DMS79 treated with DMSO at 0.1 percent for 48 hours (cell line): ENCODE data around the gene ENTPD6.
A peak's percentile ranks its signal among the peaks of the same experiment; 100 is the strongest.

Source experiments
- DNase-seq: peaks from one replicate; lab custom pipeline; 2025; lab: John Stamatoyannopoulos, UW

The ENTPD6 gene

DNA sequence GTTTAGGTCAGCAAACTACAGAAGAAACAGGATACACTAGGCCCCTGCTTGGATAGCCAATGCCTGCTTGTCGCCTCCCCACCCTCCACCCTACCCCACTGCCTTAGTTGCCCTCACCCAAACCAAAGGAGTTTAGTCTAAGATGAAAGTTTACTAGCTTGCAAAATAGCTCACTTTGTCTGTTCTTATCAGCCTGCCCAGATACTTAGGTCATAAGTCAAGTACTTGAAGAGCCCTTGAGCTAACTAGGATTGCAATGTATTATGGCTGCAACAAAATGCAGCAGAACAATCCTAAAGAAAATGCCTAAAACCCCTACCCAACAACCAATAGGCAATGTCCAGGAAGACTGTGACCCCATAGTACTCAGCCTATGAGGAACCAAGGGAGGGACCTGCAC lies 7.3 kb upstream of the ENTPD6 start:
- DNase-seq = no peak

DNA sequence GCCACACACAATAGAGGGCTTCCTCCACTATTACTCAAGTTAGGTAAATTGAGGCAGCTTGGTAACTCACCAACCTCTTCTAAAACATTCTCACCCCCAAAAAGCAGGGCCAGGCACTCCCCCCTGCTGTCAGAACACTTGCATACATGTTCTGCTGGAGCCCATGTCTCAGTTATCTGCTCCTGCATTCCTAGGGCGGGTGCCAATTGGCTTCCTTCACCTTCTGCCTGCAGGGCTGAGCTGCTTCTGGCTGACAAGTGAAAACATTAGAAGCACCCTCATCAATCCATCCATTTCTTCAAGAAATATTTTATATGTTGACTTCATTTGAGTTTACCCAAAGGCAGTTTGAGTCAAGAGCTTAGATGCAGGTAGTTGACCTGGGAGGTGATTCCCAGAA lies 4.5 kb upstream of the ENTPD6 start:
- no peak for DNase-seq

DNA sequence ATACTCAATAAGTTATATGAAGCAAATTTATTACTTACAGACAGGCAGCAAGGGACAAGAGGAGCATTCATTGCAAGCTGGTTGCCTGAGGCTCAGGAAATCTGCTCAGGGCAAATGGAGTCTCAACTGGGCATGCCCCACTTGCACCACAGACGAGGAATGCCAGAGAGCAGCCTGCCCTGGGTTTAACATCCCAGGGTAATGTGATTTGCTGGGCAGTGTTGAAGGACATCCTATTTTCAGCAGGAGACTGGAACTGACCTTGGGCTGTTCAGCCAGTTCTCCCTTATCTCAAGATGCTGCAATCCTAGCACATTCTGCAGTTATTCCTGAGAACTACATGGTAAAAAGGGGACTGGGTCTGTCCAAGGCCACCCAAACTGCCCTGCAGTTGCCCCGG lies 3.8 kb upstream of the ENTPD6 start:
- DNase-seq = no peak

DNA sequence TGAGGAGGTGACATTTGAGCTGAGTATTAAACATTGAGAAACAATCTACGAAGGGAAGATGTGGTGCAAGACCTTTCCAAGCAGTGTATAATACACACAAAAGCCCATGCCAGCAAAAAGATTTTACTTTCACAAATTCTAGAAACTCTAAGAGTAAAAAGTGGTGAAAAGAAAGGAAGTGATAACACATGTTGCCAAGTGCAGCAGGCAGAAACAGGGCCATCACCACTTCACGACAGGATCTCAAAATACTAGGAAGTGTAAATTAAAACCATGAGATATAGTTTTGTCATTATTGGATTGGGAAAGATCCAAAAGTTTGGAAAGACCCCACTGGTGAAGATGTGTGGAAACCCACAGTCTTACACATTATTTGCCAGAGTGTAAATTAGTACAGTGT lies 1.7 kb upstream of the ENTPD6 start:
- no peak for DNase-seq

DNA sequence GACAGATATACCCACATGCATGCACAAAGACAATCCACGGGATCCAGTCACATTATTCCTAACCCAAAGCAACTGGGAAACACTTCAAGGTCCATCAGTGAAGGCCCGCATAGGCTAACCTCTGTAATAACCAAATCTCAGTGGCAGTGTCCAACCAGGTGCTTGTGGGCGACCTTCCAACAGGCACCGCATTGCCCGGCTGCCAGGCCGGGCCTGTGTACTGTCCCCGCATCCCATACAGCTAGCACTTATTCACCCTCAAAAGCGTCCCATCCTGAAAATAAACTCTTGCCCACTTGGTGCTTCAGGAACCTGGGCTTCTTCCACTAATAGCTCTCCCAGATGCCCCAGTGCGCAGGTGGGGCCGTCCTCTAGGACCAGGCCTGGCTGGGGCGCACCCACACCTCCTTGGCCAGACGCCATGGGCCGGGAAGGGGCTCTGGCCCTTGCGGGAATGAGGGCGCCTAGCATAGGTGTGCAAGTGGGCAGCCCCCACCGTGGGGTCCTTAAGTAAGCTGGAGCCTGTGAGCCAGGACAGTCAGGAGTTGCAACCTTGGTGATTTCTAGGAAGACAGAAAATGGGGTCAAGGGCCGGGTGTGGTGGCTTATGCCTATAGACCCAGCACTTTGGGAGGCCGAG lies 1.1 kb upstream of the ENTPD6 start:
- DNase-seq = no peak

DNA sequence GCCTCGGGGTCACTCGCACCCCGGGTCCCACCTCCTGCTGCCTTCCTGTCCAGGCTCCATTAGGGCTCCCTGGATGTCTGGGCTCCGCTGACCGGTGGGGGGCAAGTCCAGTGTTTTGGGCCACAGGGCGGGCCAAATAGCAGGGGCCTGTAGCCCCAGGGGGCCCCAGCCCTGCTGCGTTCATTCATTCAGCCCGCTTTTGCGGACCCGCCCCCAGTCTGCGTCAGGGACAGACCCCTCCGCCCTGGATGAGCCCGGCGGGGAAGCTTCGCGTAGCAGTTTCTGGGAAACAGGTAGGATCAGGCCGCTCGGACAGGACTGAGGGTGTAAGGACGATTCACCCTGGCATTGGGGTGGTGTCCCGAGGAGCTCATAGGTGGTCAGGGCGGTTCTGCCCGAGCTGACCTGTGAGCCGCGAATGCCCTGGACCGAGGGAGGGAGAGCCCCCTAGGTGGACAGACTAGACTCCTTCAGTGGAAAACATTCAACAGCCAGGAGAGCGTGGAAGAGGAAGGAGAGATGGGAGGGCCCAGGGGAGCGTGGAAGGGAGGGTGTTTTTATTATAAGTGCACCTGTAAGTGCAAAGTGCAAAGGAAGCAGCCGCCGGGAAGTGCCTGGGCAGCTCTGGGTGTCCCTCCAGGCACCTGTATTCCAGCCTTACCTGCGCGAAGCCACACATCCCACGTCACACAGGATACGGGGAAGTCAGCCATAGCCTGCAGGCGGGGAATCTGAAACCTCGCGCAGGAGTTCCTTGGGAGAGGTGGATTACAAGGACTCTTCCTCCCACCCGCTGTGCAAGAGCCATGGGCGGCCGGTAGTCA lies 662 bp downstream of the ENTPD6 start:
- DNase-seq = peak; percentile 39

DNA sequence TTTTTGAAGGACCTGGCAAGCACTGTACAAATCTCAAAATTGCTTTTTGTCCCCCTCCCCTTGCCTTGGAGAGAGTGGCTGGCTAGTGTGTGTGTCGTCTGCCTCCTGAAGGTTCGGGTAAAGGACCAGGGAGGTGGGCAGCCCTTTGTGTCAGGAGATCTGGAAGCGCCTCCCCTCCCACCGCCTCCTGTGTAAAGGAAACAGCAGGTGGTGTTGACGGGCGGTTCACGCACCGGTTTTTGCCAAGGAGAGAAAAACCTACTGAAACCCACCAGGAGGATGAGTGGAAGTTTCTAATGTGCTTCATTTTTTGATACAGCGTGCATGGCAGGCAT lies 1.2 kb downstream of the ENTPD6 start:
- DNase-seq = no peak

DNA sequence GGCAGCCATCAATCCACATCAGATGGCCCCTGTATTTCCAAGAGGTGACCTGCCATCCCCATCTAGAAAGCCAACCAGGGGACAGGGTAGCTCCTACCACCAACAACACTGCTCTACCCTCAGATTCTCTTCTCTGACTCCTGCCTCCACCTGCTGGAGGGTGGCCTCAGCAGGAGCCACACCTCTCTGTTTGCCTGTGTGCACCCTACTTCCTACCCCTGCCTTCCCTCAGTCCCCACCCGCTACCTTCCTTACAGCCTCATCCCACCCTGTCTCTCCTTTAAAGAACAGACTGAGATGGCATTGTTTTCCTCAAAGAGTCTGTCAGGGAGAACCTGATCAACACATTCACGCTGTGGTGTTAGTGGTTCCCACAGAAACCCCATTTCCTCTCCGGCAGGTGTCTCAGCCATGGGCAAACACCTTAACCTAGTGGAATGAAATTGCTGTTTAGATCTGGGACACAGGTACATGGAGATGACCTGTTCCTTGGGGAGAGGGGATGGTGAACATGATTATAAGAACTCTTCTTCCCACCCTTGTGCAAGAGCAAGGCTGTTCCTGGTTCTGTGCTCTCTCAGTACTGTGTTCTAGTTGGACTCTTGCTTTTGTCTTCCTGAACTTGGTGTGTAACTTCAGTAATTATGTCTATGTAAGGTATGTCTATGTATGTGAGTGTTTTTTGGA lies 1.8 kb downstream of the ENTPD6 start:
- no peak for DNase-seq

DNA sequence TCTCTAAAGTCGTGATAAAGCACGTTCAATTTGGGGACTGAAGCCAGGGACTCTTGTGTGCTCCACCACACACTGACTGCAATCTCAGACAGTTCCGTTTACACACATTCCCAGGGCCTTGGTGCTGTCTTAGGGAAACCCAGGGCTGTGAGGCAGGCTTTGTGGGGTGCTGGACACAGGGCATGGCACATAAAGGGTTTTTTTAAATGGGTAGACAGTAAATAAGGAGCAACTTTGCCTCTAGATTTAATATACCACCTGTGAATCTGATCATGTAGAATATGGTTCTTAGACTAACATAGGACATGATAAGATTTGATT lies 2.3 kb downstream of the ENTPD6 start:
- no peak for DNase-seq

DNA sequence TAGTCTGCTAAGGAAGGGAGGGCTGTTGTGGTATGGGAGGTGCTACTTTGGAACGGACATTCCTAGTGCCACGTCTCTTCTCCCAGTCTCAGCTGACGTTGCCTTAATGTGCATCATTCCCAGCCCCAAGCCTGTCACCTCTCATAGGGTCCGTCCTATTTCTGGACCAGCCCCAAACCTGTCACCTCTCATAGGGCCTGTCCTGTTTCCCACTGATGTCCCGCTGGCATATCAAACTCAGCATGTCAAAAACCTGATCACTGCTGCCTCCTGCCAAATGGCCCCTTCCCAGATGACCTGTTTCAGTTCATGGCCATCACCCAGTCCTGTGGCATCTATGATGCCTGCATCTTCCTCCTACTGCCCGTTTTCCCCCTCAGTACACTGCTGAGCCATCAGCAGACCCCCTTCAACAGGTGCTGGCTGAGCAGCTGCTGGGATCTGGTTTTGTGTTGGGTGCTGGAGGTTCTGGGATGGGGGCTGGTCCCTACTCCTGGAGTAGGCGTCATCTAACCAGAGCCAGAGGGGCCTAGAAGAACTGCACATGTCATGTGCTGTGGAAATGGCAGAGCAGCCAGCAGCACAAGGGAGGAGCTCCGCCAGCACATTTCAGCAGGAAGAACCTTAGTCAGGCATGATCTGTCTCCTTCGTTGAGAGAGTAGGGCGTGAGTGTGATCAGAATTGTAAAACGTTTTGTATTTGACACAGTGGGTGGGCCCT lies 3.3 kb downstream of the ENTPD6 start:
- no peak for DNase-seq

DNA sequence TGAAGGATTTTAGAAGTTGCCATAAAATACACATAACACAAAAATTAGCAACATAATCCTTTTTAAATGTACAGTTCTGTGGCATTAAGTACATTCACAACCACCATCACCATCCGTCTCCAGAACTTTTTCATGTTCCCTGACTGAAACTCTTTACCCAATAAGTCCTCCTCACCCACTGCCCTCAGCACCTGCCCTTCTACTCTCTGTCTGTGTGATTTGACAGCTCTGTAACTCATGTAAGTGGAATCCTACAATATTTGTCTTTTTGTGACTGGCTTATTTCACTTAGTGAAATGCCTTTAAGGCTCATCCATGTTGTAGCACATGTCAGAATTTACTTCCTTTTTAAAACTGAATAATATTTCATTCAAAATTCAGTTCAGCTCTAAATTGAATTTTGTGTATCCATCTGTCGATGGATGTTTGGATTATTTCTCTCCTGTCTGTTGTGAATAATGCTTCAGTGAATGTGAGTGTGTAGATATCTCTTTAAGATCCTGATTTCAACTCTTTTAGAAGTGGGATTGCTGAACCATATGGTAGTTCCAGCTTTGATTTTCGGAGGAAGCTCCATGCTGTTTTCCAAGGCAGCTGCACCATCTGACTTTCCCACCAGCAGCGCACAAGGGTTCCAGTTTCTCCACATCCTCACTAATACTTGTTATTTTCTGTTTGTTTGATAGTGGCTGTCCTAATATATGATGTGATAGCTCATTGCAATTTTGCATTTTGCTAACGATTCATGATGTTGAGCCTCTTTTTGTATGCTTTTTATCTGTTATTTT lies 4.2 kb downstream of the ENTPD6 start:
- DNase-seq = no peak

DNA sequence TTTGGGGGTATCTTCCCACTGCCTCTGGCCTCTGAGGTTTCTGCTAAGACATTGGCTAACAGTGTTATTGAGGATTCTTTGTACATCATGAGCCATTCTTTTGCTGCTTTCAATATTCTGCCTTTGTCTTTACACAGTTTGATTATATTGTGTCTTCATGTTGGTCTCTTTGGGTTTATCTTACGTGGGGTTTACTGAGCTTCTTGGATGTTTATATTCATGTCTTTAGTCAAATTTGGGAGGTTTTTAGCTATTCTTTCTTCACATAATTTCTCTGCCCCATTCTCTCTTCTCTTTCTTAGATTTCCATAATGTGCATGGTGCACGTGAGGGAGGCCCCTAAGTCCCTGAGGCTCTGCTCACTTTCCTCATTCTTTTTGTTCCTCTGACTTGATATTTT lies 7.6 kb downstream of the ENTPD6 start:
- no peak for DNase-seq

DNA sequence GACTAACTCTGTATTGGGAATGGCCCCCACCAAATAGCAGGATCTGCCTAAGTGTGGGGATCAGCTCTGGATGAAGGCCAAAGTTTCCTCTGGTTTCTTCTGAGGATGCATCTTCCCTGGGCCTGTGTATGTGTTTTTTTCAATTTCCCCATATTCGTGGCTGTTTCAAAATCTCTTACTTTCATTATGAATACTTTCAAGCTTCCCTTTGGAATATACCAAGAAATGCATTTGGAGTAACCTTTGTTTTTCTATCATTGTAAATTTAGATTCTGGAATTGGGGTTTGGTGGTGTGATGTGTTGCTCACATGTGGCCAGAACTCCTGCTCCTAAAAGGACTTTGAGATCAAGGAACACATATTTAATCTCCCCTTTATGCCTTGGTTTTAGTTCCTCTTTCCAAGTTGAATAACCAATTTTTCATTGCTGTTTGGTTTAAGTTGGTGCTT lies 8.4 kb downstream of the ENTPD6 start:
- no peak for DNase-seq

DNA sequence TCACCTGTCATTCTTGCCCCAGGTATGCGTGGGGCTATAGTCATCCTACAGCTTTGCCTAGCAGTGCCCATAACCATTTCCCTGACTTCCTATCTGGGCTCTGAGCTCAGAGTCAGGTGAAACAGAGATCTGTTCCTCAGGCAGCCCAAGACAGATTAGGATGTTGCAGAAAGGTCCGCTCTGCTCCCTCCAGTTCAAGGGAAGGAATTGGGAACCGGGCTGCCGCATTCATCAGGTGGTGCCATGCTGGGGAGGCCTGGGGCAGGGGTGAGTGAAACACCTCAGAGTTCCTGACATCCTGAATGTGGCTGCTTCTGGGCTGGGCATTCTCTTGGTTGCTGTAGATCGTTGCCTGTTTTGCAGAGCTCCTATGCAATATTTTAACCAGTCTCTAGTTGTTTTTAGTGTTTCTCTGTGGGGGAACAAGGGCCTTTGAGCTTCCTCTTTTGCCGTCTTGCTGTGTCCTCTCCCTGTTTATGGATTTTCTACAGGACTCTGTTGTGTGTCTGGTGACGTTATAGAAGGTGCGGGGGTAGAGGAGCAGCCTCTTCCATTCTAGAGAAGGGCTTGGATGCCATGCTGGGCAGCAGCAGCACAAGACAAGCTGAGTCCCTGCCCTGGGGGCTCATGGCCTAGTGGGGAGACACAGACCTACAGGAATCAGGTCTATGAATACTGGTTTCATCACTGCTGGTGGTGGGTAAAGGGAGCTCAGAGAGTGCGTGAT lies 9.2 kb downstream of the ENTPD6 start:
- no peak for DNase-seq

DNA sequence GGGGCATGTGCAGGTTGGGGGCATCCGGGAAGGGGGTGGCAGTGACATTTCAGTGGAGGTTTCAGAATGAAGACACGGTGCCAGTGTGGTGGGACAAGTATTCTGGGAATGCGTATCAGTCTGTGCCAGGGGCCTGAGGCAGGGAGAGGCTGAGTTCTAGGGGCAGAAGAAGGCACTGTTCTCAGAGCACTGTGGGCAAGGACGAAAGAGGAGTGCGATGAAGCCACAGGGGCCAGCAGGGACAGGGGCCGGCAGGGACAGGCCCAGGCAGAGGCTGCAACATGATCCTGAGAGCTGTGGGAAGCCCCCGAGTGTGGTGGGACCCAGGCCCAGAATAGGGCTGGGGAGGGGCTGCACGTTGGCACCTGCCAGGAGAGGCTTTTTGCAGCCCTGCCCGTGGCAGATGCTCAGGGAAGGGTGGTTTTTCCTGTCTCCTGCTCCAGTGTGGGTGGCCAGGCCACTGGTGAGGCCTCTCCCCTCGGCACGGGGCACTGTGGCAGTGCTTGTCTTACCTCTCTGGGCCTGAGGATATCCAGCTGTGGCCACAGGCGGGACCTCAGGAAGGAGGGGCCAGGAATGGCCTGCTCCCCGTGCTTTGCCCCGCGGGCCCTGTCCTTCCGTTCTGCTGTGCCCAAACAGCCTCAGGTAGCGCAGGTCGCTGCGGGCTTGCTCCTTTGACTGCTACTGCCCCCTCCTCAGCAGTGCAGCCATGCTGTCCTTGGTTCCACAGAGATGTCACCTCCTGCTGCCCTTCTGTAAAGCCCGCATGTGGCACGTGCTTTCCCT lies 10.0 kb downstream of the ENTPD6 start:
- DNase-seq = no peak

DNA sequence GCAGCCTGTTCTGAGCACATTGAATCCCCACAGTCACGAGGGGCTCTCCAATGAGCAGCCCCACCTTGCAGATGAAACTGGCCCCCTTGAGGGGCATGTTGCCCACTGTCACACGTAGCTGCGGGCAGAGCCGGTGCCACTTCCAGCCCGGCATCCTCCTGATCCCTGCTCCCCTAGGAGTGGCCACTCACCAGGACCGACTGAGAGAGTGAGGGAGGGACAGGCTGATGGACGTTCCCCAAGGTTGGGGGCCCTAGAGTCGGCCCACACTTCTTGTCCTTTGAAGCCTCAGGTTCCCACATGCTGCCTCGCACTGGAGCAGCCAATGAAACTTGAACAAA lies 10.5 kb downstream of the ENTPD6 start:
- DNase-seq = no peak

DNA sequence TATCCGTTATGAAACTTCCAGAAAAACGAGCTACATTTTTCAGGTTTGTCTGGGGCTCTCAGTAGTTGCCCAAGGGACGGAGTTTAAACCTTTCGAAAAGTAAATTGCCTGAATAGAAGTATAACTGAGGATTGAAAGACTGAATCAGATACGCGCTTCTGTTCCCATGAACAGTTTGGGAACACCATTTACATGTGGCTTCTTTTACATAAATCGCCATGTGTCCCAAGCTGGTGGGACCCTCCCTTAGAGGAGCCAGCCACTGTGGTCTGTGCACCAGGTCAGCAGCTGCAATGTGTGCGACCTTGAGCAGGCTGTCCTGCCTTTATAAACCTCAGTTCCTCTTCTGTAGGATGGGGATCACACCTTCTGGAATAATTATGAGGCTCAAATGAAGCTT lies 11.0 kb downstream of the ENTPD6 start:
- DNase-seq = no peak

DNA sequence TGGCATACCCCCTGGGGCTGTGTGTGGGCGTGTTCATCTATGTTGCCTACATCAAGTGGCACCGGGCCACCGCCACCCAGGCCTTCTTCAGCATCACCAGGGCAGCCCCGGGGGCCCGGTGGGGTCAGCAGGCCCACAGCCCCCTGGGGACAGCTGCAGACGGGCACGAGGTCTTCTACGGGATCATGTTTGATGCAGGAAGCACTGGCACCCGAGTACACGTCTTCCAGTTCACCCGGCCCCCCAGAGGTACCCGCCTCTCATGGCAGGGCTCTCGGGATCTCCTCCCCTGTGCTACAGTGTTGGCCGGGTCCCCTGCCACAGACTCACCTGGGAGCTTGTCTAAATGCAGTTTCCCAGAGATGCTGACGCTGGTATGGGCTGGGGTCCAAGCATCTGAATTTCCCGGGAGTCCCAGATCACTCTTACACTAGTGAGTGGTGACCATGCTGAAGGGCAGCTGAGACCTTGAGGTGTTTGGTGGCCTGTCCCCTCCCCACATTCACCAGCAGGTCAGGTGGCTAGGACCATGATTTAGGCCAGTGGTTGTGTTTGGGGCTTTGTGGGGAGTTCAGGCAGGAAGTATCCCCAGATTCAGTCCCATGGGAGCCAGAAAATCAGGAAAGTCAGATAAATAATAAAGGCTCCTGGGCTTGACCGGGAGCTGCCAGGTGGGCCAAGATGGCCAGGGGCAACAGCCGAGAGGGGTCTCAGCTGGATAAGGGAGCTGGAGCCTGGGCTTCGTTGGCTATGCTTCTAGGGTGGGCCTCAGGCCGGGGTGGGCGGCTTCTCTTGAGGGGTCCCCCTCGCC lies 11.8 kb downstream of the ENTPD6 start:
- no peak for DNase-seq

DNA sequence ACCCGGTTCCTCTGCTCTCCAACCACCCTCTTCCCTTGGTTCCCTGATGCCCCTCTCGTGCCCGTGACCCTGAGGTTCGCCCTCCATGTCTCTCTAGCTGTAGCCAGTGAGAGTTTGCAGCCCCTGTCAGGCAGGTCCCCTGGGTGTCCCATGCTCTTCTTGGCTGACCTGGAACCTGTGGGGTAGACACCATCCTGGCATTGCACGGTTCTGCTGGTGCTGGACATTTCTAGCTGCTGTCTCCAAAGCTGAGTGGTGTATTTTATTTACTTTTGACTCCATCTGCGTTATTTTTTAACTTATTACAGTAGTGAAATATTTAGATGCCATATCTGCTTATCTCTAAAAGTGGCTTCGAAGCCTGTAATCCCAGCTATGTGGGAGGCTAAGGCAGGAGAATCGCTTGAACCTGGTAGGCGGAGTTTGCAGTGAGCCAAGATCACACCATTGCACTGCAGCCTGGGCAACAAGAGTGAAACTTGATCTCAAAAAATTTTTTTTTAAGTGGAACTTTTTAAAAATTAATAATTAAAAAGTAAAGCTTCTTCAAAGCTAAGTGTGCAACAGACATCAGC lies 12.5 kb downstream of the ENTPD6 start:
- no peak for DNase-seq
